Activated naive CD8-positive, alpha-beta T cell treated with anti-CD3 and anti-CD28 coated beads for 36 hours (primary cell): ENCODE results near the gene ARL15. TPM values are rescaled to one million over a fixed set of nuclear protein-coding genes. Genes with fewer than 3 reads are reported as not detected.
"Not testable (repeated sequence)": the region's sequence is repeated elsewhere in the genome, so short reads cannot be mapped to it uniquely, and the experiment has no call there.

ENCODE experiments used
- DNase-seq: peaks from one replicate; pipeline ENCODE4 v3.0.0; 2021
- H3K27ac Mint-ChIP-seq: one replicate; pipeline ENCODE4 v1.8.0; 2022; ENCODE audit warnings: mild to moderate bottlenecking, moderate library complexity, mixed read lengths
- H3K27me3 Mint-ChIP-seq: one replicate; pipeline ENCODE4 v1.8.0; 2022; ENCODE audit warnings: mild to moderate bottlenecking, mixed read lengths
- H3K36me3 Mint-ChIP-seq: one replicate; pipeline ENCODE4 v1.8.0; 2021; ENCODE audit warnings: mild to moderate bottlenecking, mixed read lengths
- H3K4me1 Mint-ChIP-seq: one replicate; pipeline ENCODE4 v1.8.0; 2021; ENCODE audit warnings: mixed read lengths
- H3K4me3 Mint-ChIP-seq: one replicate; pipeline ENCODE4 v1.8.0; 2022; ENCODE audit warnings: mild to moderate bottlenecking, moderate library complexity, mixed read lengths
- H3K9me3 Mint-ChIP-seq: one replicate; pipeline ENCODE4 v1.8.0; 2022; ENCODE audit warnings: mixed read lengths
- total RNA-seq, 2 experiments: library from RNA; stranded (reverse); gene quantifications; one replicate each; pipeline ENCODE4 v1.2.3, GENCODE V29; 2021

ARL15 gene
- total RNA-seq: 1 to 10 TPM; 4.1 to 5.5 TPM

GRCh38 chr5:54310433-54311175 is at the start of gene ARL15:
Gene ARL15, minus strand, starts transcription at chr5:54310573.
- Mint-ChIP-seq H3K36me3 (no peaks in the 10 kb centered on the region), H3K9me3 (no peaks in the 10 kb centered on the region), H3K27me3 (peaks cover 9% of the 10 kb centered on the region), H3K27ac (peak within 1 kb of the TSS; percentile 88), H3K4me3 (peak within 1 kb of the TSS; percentile 82), H3K4me1 (peaks cover 19% of the 10 kb centered on the region)
- DNase-seq: peak; percentile 97

- Mint-ChIP-seq H3K27me3 (peaks cover 30% of the 10 kb centered on the region), H3K4me1 (no peaks in the 10 kb centered on the region), H3K36me3 (no peaks in the 10 kb centered on the region), H3K27ac (no peak overlapping the region), H3K9me3 (peaks cover 7% of the 10 kb centered on the region), H3K4me3 (no peak overlapping the region)
- no peak for DNase-seq
Observed at GRCh38 chr5:54360089-54360488, 49.7 kb upstream of the ARL15 start.

- Mint-ChIP-seq H3K4me1 (no peaks in the 10 kb centered on the region), H3K36me3 (no peaks in the 10 kb centered on the region), H3K27ac (no peak overlapping the region), H3K4me3 (no peak overlapping the region), H3K9me3 (peaks cover 13% of the 10 kb centered on the region), H3K27me3 (peaks cover 25% of the 10 kb centered on the region)
- no peak for DNase-seq
Observed at GRCh38 chr5:54357408-54358058, 47.2 kb upstream of the ARL15 start.

GRCh38 chr5:54353933-54354564 is 43.7 kb upstream of the ARL15 start:
- DNase-seq, H3K27ac Mint-ChIP-seq, H3K4me1 Mint-ChIP-seq, H3K36me3 Mint-ChIP-seq, H3K27me3 Mint-ChIP-seq, H3K4me3 Mint-ChIP-seq: not testable (repeated sequence)
- peaks cover 13% of the 10 kb centered on the region for H3K9me3 Mint-ChIP-seq

- H3K4me3 Mint-ChIP-seq, H3K27me3 Mint-ChIP-seq, H3K4me1 Mint-ChIP-seq, H3K36me3 Mint-ChIP-seq, DNase-seq, H3K27ac Mint-ChIP-seq: not testable (repeated sequence)
- H3K9me3 Mint-ChIP-seq: peaks cover 13% of the 10 kb centered on the region
Observed at GRCh38 chr5:54352580-54352979, 42.2 kb upstream of the ARL15 start.

GRCh38 chr5:54347221-54347865 is 37.0 kb upstream of the ARL15 start:
- Mint-ChIP-seq H3K4me3 (no peak overlapping the region), H3K36me3 (no peaks in the 10 kb centered on the region), H3K9me3 (peaks cover 10% of the 10 kb centered on the region), H3K27ac (no peak overlapping the region), H3K4me1 (no peaks in the 10 kb centered on the region), H3K27me3 (no peaks in the 10 kb centered on the region)
- no peak for DNase-seq

- H3K4me3 Mint-ChIP-seq: no peak overlapping the region
- H3K4me1 Mint-ChIP-seq: no peaks in the 10 kb centered on the region
- no peak overlapping the region for H3K27ac Mint-ChIP-seq
- H3K27me3 Mint-ChIP-seq: no peaks in the 10 kb centered on the region
- peaks cover 10% of the 10 kb centered on the region for H3K9me3 Mint-ChIP-seq
- DNase-seq: no peak
- H3K36me3 Mint-ChIP-seq: no peaks in the 10 kb centered on the region
Observed at GRCh38 chr5:54344653-54345052, 34.3 kb upstream of the ARL15 start.

GRCh38 chr5:54341971-54342370 is 31.6 kb upstream of the ARL15 start:
- Mint-ChIP-seq H3K9me3 (peaks cover 16% of the 10 kb centered on the region), H3K4me3 (no peak overlapping the region), H3K27me3 (no peaks in the 10 kb centered on the region), H3K4me1 (no peaks in the 10 kb centered on the region), H3K36me3 (no peaks in the 10 kb centered on the region), H3K27ac (no peak overlapping the region)
- no peak for DNase-seq

GRCh38 chr5:54337523-54337922 is 27.1 kb upstream of the ARL15 start:
- Mint-ChIP-seq H3K4me3 (no peak overlapping the region), H3K27me3 (no peaks in the 10 kb centered on the region), H3K9me3 (peaks cover 31% of the 10 kb centered on the region), H3K36me3 (no peaks in the 10 kb centered on the region), H3K4me1 (no peaks in the 10 kb centered on the region), H3K27ac (no peak overlapping the region)
- no peak for DNase-seq

GRCh38 chr5:54332720-54333119 is 22.3 kb upstream of the ARL15 start:
- Mint-ChIP-seq H3K27me3 (peaks cover 18% of the 10 kb centered on the region), H3K9me3 (peaks cover 24% of the 10 kb centered on the region)
- DNase-seq: no peak

GRCh38 chr5:54329731-54330709 is 19.6 kb upstream of the ARL15 start:
- Mint-ChIP-seq H3K27ac (no peak overlapping the region), H3K27me3 (peaks cover 22% of the 10 kb centered on the region), H3K9me3 (peaks cover 8% of the 10 kb centered on the region), H3K4me3 (no peak overlapping the region), H3K36me3 (no peaks in the 10 kb centered on the region), H3K4me1 (peaks cover 6% of the 10 kb centered on the region)
- DNase-seq: no peak

More at GRCh38 chr5:54332720-54333119, 22.3 kb upstream of the ARL15 start:
- Mint-ChIP-seq H3K4me1 (no peaks in the 10 kb centered on the region), H3K36me3 (no peaks in the 10 kb centered on the region), H3K4me3 (no peak overlapping the region), H3K27ac (no peak overlapping the region)

GRCh38 chr5:54326662-54327270 is 16.4 kb upstream of the ARL15 start:
- Mint-ChIP-seq H3K4me1 (peaks cover 6% of the 10 kb centered on the region), H3K27ac (no peak overlapping the region), H3K27me3 (peaks cover 22% of the 10 kb centered on the region), H3K4me3 (no peak overlapping the region), H3K9me3 (no peaks in the 10 kb centered on the region), H3K36me3 (no peaks in the 10 kb centered on the region)
- no peak for DNase-seq

- Mint-ChIP-seq H3K9me3 (no peaks in the 10 kb centered on the region), H3K4me1 (peaks cover 6% of the 10 kb centered on the region), H3K4me3 (no peak overlapping the region), H3K36me3 (no peaks in the 10 kb centered on the region), H3K27ac (no peak overlapping the region), H3K27me3 (peaks cover 20% of the 10 kb centered on the region)
- no peak for DNase-seq
Observed at GRCh38 chr5:54325610-54326311, 15.4 kb upstream of the ARL15 start.
